KG1 (cell line): ENCODE measurements around the gene ERAP2.
"Not testable (repeated sequence)": the region's sequence is repeated elsewhere in the genome, so short reads cannot be mapped to it uniquely, and the experiment has no call there.

Experiments
- DNase-seq: peaks from one replicate; lab custom pipeline; 2025; lab: John Stamatoyannopoulos, UW

The ERAP2 gene

GRCh38 chr5:96896806-96897205, 20.5 kb downstream of the ERAP2 start:
- no peak for DNase-seq

- no peak for DNase-seq
These were observed 25.1 kb downstream of the ERAP2 start for GRCh38 chr5:96901384-96901783.

GRCh38 chr5:96901841-96902240, 25.5 kb downstream of the ERAP2 start:
- no peak for DNase-seq

DNA sequence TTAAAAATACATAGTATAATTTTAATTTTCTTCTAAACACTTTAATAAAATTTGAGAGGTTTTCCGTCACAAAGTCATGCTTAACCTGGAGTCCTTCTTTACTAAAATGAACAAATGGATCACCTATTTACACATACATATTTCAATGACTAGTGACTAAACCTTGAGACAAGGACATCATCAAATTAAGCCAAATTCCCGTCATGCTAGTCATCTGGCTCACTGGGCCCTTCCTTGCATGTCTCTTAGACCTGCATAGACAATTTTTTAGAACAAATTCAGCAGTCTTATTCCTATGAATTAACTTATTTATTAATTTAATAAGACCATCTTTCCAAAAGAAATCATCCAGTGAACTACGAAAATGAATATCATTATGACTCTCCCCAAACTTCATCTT, 26.6 kb downstream of the ERAP2 start:
- DNase-seq = no peak

DNA sequence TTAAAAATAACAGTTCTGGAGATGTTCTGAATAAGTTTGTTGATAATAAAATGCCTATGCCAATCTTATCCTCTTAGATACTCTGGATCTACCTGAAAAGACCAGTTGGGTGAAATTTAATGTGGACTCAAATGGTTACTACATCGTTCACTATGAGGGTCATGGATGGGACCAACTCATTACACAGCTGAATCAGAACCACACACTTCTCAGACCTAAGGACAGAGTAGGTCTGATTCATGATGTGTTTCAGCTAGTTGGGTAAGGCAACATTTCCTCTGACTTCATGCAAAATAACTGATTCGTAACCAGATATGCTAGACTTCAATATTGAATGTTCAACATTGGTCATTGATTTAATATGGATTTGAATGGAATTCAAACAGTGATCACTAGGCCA, 27.0 kb downstream of the ERAP2 start:
- no peak for DNase-seq

GRCh38 chr5:96904054-96904931, 28.0 kb downstream of the ERAP2 start:
- no peak for DNase-seq

GRCh38 chr5:96905864-96906263, 29.6 kb downstream of the ERAP2 start:
- no peak for DNase-seq

DNA sequence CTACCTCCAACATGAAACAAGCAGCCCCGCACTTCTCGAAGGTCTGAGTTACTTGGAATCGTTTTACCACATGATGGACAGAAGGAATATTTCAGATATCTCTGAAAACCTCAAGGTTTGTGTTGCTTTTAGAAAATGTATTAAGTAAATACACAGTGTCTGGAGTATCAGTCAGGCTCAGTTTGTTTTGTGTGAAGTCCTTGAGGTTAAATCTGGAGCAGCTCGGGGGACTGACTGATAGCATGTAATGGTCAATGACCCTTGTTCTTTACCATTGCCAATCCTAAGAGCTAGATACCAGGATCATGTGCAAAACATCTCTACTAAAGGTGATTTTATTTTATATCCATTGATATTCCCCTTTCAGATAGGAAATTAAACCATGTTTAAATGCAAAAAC, 32.7 kb downstream of the ERAP2 start:
- DNase-seq = no peak

DNA sequence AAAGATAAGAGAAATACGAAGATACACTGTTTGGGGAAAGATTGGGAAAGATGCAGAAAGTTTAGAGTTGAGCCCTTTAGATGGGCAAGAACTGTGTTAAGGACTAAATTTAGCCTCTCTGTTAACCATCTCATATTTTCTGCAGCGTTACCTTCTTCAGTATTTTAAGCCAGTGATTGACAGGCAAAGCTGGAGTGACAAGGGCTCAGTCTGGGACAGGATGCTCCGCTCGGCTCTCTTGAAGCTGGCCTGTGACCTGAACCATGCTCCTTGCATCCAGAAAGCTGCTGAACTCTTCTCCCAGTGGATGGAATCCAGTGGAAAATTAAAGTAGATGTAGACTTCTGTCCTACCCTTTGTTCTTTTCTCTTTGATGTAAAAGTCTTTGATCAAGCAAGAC, 33.1 kb downstream of the ERAP2 start:
- DNase-seq = no peak

GRCh38 chr5:96911139-96911538, 34.8 kb downstream of the ERAP2 start:
- DNase-seq = no peak

GRCh38 chr5:96913233-96913632, 36.9 kb downstream of the ERAP2 start:
- DNase-seq = no peak

GRCh38 chr5:96919754-96920197, 43.5 kb downstream of the ERAP2 start:
- DNase-seq = no peak

DNA sequence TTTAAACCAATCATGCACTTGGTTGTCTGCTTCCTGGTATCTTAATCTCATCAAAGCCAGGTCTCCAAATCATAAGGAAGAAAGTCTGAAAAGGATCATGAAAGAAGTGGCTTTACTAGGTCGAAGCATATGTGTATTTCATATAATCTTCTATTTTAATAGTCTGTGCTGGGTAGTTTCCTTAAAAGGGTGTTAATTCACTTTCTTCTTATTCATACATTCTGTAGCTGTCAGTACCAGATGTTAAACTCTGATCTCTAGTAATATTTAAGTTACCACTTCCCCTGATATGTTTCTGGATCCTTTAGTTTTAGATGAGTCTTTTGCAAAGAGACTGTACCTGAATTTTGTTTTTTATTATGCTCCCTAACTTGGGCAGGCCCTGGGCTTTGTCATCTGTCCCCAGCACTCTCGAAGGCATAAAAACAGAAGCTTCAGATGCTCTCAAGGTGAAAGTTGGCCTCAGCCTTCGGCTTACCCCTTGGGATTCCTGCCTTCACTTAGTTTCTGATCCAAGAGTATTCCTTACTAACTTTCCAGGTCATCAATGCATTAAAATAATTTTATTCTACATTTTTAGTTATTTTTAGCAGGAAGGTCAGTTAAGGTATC, 44.5 kb downstream of the ERAP2 start:
- DNase-seq = no peak

DNA sequence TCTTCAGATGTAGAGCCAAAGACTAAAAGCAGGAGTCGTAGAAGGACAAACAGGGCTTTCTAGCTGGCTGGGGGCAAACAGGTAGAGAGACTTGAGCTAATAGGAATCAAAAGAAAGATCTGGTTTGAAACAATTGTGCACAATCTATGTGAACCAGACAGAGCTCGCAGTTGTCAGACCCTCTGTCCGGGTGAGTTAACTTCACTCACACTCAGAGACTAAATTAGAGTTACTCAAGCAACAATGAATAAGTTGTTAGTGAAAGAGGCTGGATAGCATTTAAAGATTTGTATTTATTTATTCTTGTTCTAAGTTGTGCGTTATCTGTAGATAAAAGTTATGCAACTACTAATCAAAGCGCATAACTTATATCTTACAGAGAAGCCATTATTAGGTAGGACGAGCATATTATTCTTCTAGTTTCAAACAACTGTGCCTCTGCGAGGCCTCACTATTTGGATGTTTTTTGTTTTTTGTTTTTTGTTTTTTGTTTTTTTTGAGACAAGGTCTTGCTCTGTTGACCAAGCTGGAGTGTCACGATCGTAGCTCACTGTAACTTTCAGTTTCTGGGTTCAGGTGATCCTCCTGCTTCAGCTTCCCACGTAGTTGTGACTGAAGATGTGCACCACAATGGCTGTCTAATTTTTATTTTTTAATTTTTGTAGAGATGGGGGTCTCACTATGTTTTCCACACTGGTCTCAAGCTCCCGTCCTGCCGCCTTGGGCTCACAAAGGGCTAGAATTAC, 46.4 kb downstream of the ERAP2 start:
- DNase-seq = no peak

GRCh38 chr5:96924016-96924443, 47.7 kb downstream of the ERAP2 start:
- no peak for DNase-seq

DNA sequence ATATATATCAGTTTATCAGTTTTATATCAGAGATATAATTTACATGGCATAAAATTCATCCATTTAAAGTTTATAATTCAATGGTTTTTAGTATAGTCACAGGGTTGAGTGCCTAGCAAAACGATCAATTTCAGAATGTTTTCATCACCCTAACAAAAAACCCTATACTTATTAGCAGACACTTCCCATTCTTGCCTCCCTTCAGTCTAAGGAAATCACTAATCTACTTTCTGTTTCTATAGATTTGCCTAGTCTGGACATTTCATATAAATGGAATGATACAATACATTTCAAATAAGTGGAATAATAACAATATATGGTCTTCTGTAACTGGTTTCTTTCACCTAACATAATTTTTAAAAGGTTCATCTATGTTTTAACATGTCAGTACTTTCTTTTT, 50.0 kb downstream of the ERAP2 start:
- DNase-seq = no peak

DNA sequence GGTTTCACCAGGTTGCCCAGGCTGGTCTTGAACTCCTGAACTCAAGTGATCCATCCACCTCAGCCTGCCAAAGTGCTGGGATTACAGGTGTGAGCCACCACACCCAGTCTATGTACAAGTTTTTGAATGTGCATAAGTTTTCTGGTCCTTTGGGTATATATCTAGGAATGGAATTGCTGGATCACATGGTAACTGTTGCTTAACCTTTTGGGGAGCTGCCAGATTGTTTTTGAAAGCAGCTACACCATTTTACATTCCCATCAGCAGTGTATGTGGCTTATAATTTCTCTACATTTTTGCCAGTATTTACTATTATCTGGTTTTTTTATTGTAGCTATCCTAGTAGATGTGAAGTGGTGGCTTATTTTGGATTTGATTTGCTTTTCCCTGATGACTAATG, 50.7 kb downstream of the ERAP2 start:
- no peak for DNase-seq

GRCh38 chr5:96928931-96929708, 52.8 kb downstream of the ERAP2 start:
- no peak for DNase-seq

- no peak for DNase-seq
These were observed 53.8 kb downstream of the ERAP2 start for GRCh38 chr5:96930058-96930457.

DNA sequence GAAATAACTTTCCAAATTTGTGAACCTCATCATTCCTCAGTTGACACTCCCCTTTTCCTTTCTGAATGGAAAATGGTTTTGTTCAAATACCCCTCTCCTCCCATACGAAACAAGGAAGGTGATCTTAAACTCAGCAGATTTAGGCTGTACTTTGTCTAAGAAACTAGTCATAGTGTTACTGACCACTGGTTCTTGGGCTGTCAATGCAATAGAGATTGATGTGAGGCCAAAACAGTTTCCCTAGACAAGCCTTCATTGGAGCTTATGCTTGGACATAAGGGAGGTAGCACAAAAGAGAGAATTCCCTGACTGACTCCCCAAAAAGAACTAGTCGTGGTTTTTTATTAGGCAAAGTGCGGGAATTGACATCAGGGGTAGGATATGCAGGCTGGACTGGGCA, 54.3 kb downstream of the ERAP2 start:
- no peak for DNase-seq

GRCh38 chr5:96931037-96931436, 54.7 kb downstream of the ERAP2 start:
- DNase-seq = not testable (repeated sequence)

GRCh38 chr5:96931605-96932004, 55.3 kb downstream of the ERAP2 start:
- DNase-seq = no peak
